NCI-H1105 (cell line): ENCODE data around the gene SYPL1.

Experiments used
- DNase-seq: peaks from one replicate; lab custom pipeline; 2025; lab: John Stamatoyannopoulos, UW

Gene SYPL1

GRCh38 chr7:106092204-106092603 lies 19.9 kb downstream of the SYPL1 start:
- DNase-seq, result no peak

GRCh38 chr7:106089647-106090046 lies 22.5 kb downstream of the SYPL1 start:
- no peak for DNase-seq

- no peak for DNase-seq
These were observed 24.1 kb downstream of the SYPL1 start for GRCh38 chr7:106088014-106088413.

GRCh38 chr7:106086062-106086461 lies 26.1 kb downstream of the SYPL1 start:
- no peak for DNase-seq

DNA sequence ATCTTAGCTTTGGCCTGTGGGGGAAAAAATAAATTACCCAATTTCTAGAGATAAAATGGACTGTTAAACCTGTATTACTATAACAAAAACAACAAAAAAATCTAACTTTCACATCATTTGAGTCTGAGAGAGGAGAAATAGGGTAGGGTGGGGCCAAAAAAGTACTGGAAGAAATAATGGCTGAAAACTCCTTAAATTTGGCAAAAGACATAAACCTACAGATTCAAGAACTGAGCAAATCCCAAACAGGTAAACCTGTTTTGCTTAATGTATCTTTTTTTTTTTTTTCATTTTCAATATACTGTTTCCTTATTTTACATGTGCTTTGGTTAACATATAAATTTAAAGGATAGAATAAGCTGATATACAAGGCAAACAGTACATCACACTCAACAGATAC lies 27.1 kb downstream of the SYPL1 start:
- DNase-seq, result no peak

- DNase-seq, result no peak
These were observed 28.4 kb downstream of the SYPL1 start for GRCh38 chr7:106083717-106084116.

GRCh38 chr7:106082087-106082854 lies 29.8 kb downstream of the SYPL1 start:
- DNase-seq, result no peak

DNA sequence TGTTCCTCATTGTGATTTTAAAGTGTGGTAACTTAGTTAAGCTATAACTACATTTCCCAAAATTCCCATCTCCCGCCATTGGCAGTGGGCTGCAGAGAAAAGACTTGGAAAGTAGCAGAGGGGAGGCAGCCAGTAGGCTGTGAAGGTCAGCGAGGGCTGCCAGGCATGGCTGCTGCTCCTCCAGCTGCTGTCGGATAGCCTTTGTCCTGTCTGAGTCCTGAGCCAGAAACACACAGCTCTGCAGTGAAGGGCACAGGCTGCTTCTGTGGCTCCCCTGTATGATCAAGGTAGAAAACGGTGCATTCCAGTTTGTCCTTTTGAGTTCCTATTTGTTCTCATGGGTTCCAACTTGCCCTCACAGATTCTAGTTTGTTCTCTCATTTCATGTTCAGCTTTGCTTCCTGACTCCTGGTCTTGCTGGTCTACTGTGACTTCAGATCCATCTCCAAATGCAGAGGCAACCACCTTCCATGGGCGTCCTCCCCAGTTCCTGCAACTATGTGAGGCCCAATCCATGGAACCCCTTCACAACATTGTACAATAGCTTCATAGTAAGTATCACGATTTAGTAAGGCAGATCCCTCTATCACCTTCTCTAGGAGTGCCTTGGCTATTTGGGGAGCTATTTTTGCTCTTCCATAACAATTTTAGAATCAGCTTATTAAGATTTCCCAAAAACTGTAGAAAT lies 31.7 kb downstream of the SYPL1 start:
- DNase-seq, result no peak

DNA sequence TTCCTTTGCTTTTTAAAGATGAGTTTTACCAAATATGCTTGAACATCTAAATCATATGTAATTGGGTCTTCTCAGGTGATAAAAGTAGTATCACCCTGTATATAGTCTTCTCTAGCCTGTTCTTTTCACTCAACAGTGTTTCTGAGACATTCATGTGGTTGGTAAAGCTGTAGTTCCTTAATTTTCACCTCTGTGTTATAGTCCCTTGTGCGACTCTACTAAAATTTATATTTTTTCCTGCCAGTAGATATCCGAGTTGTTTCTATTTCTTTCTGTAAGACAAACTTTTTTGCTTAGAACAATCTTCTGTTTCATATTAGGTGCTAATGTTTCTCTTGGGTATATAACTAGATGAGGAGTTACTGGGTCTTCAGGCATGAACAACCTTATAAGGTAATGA lies 35.6 kb downstream of the SYPL1 start:
- no peak for DNase-seq

GRCh38 chr7:106075937-106076336 lies 36.2 kb downstream of the SYPL1 start:
- no peak for DNase-seq

GRCh38 chr7:106074257-106074656 lies 37.9 kb downstream of the SYPL1 start:
- DNase-seq, result no peak

GRCh38 chr7:106073701-106074100 lies 38.4 kb downstream of the SYPL1 start:
- no peak for DNase-seq

- no peak for DNase-seq
These were observed 39.4 kb downstream of the SYPL1 start for GRCh38 chr7:106072715-106073091.

DNA sequence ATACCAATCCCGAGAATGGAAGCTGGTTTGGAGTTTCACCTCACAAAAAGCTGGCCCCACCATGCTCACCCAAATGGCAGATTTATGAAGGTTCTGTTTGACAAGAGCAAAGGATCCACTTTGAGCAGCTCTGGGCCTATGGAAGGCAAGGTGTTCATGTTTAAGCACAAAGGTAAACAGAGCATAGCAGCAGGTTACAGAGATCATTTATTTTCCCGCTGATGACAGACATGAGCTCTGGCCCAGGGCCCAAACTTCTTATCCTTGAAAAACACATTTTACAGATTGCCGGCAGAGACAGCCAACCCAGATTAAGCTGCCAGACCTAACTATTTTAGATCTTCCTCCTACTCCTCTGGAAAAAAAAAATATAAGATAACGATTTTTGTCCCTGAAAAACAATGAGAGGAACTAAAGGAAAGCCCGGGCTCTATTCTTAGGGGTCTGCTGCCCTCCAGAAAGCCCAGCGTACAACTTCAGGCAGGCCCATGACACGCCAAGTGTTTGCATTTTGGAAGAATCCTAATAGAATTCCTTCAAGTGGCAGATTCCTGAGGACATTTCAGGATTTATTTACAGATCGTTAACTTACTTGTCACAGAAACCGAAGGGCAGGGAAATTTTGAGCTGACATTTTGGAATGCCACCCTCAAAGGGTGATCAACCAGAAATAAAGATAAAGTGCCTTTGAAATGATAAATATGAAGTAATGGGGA lies 40.0 kb downstream of the SYPL1 start:
- DNase-seq, result peak; percentile 80

GRCh38 chr7:106071356-106071998 lies 40.6 kb downstream of the SYPL1 start:
- DNase-seq, result no peak

- peak; percentile 94 for DNase-seq
These were observed 41.4 kb downstream of the SYPL1 start for GRCh38 chr7:106070567-106071254.

DNA sequence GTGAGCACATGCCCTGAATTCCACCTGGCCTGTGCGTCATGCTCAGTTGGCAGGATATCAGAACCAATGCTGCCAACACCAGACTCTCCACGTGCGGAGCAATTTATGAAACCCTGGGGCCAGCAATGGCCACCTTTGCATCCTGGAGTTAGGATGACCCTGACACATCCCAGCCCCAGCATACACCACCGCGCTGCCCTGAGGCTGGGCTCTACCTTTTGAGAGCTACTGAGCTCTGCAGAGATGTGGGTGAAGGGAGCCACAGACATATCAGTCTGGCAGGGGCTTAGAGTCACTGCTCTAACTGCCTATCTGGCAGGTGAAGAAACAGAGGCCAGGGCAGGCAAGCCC lies 41.9 kb downstream of the SYPL1 start:
- peak; percentile 61 for DNase-seq

- no peak for DNase-seq
These were observed 42.5 kb downstream of the SYPL1 start for GRCh38 chr7:106069471-106070200.

DNA sequence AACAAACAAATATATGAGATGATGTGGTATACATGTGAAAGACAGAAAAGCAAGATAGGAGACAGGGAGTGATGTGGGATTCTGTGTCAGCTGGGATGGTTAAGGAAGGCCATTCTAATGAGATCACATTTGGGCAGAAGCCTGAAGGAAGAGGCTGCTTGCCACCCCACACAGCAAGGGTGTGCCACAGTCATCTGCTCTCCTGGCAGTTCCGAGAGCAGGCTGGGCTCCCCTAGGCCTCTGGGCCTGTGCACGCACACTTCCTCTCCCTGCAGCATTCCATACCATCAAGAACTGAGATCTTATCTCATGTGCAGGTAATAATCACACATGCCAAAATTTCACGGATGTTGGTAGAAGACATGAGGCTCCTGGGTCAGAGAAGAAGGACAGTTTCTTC lies 43.1 kb downstream of the SYPL1 start:
- no peak for DNase-seq

DNA sequence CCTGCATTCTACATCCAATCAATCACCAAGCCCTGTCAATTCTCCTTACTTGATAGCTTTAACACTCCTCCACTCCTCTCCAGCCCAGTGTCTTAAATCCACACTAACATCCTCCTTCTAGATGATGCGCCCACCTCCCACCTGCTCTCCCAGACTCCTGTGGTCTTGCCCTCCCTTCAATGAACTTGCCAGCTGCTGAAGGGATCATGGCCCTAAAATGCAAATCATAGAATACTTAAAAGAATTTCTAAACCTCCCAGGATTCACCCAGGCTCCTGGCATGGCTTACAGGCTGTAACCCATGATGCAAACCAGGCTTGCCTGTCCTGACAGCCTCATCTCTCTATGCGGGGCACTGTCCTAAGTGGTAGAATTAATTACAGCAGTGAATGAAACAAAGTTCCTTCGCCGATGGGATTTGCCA lies 43.6 kb downstream of the SYPL1 start:
- DNase-seq, result no peak

DNA sequence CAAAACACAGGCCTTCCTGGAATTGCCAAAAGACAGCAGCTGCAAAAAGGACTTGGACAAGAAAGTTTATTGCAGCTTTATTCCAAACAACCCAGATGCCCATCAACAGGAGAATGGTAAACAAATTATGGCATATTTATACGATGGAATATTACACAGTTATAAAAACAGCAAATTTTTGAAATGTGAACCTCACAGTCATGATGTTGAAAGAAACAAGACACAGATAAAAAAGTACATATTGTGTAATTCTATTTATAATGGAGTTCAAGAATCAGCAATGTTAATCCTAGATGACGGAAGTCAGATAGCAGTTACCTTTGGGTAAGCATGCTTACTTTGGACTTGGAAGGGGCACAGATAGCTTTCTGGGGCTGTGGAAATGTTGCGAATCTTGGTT lies 44.4 kb downstream of the SYPL1 start:
- DNase-seq, result no peak
